Measurements from ENCODE around the gene CREB3L2.

DNA sequence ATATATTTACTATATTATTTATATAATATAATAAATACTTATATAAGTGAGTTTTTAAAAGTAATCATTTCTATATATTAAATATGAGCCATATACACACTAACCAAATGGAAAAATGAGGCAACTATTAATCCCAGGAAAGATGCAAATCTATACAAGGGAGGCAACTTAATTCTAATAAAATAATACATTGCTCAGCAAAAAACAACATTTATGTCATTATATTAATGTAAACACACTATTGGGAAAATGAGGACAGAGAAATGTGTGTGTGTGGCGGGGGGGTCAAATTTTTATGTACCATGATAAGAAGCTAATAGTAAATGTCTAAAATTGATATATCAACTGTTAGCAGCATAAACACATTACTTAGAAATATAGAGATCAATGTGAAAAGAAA is 131.8 kb downstream of the CREB3L2 start:
- TF ChIP-seq POLR2A (IDR thresholded peaks at IDR 0.05), result no peak
- TF ChIP-seq, protein P1, sequence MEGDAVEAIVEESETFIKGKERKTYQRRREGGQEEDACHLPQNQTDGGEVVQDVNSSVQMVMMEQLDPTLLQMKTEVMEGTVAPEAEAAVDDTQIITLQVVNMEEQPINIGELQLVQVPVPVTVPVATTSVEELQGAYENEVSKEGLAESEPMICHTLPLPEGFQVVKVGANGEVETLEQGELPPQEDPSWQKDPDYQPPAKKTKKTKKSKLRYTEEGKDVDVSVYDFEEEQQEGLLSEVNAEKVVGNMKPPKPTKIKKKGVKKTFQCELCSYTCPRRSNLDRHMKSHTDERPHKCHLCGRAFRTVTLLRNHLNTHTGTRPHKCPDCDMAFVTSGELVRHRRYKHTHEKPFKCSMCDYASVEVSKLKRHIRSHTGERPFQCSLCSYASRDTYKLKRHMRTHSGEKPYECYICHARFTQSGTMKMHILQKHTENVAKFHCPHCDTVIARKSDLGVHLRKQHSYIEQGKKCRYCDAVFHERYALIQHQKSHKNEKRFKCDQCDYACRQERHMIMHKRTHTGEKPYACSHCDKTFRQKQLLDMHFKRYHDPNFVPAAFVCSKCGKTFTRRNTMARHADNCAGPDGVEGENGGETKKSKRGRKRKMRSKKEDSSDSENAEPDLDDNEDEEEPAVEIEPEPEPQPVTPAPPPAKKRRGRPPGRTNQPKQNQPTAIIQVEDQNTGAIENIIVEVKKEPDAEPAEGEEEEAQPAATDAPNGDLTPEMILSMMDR (IDR thresholded peaks at IDR 0.05), result no peak
- no peak for TF ChIP-seq EP300 (IDR thresholded peaks at IDR 0.05)

Measured in ovary (tissue), 3 donors.